RWPE2 (cell line): Measurements from ENCODE around the gene MAPKAPK2.

Experiments
- ATAC-seq: fragments of 200-7000 bp; cut with Tn5 transposase; 3 replicates; pipeline ENCODE4 v1.9.1; 2021; ENCODE audit warnings: low read depth
- DNase-seq: peaks from one replicate; pipeline ENCODE4 v3.0.0-alpha.2; 2020; ENCODE audit warnings: low spot score
- H3K27ac ChIP-seq: fragments of 450-650 bp; 2 replicates; pipeline ENCODE4 v1.5.1; 2017; ENCODE audit warnings: mild to moderate bottlenecking; ENCODE audit not compliant: poor library complexity, severe bottlenecking
- H3K27me3 ChIP-seq: fragments of 250-450 bp; sonication (Bioruptor Pico); 2 replicates; pipeline ENCODE4 v1.5.1; 2021; ENCODE audit warnings: mild to moderate bottlenecking, moderate library complexity; ENCODE audit not compliant: insufficient read depth, poor library complexity, severe bottlenecking
- H3K36me3 ChIP-seq: fragments of 250-450 bp; sonication (Bioruptor Pico); 2 replicates; pipeline ENCODE4 v1.5.1; 2020; ENCODE audit warnings: low read depth, mild to moderate bottlenecking, moderate library complexity
- H3K4me1 ChIP-seq: fragments of 250-450 bp; sonication (Bioruptor Pico); 2 replicates; pipeline ENCODE4 v1.5.1; 2021; ENCODE audit warnings: mild to moderate bottlenecking, moderate library complexity; ENCODE audit not compliant: insufficient read depth, poor library complexity, severe bottlenecking
- H3K4me3 ChIP-seq: fragments of 250-450 bp; sonication (Bioruptor Pico); 2 replicates; pipeline ENCODE4 v1.5.1; 2021; ENCODE audit warnings: mild to moderate bottlenecking, moderate library complexity; ENCODE audit not compliant: severe bottlenecking
- H3K9me3 ChIP-seq: fragments of 250-450 bp; sonication (Bioruptor Pico); 2 replicates; pipeline ENCODE4 v1.5.1; 2021; ENCODE audit warnings: mild to moderate bottlenecking, moderate library complexity; ENCODE audit not compliant: severe bottlenecking
- TF ChIP-seq, protein P1 (sequence below): fragments of 450-650 bp; IDR thresholded peaks from one replicate; pipeline ENCODE4 v1.5.1; 2017; ENCODE audit warnings: mild to moderate bottlenecking, moderate library complexity; ENCODE audit not compliant: poor library complexity, severe bottlenecking

Gene MAPKAPK2

GRCh38 chr1:206684478-206685333 lies at the start of gene MAPKAPK2:
Gene MAPKAPK2 (plus strand): TSS chr1:206684905. CDS start chr1:206685230, 325 bp downstream.
- no peaks in the 10 kb centered on the region for H3K36me3 ChIP-seq
- H3K27me3 ChIP-seq = no peaks in the 10 kb centered on the region
- H3K9me3 ChIP-seq = no peaks in the 10 kb centered on the region
- peak; percentile 39 for ATAC-seq
- peak within 1 kb of the TSS; percentile 77 for H3K27ac ChIP-seq
- peak within 1 kb of the TSS; percentile 63 for H3K4me3 ChIP-seq
- DNase-seq = no peak
- TF ChIP-seq, protein P1, sequence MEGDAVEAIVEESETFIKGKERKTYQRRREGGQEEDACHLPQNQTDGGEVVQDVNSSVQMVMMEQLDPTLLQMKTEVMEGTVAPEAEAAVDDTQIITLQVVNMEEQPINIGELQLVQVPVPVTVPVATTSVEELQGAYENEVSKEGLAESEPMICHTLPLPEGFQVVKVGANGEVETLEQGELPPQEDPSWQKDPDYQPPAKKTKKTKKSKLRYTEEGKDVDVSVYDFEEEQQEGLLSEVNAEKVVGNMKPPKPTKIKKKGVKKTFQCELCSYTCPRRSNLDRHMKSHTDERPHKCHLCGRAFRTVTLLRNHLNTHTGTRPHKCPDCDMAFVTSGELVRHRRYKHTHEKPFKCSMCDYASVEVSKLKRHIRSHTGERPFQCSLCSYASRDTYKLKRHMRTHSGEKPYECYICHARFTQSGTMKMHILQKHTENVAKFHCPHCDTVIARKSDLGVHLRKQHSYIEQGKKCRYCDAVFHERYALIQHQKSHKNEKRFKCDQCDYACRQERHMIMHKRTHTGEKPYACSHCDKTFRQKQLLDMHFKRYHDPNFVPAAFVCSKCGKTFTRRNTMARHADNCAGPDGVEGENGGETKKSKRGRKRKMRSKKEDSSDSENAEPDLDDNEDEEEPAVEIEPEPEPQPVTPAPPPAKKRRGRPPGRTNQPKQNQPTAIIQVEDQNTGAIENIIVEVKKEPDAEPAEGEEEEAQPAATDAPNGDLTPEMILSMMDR = no peak
- peaks cover 18% of the 10 kb centered on the region for H3K4me1 ChIP-seq

- H3K4me1 ChIP-seq = peaks cover 24% of the 10 kb centered on the region
Observed at GRCh38 chr1:206635080-206635977, 49.4 kb upstream of the MAPKAPK2 start, which contains the start of gene DYRK3. Gene DYRK3 (plus strand): TSS chr1:206635536. CDS start chr1:206635704, 168 bp downstream.

DNA sequence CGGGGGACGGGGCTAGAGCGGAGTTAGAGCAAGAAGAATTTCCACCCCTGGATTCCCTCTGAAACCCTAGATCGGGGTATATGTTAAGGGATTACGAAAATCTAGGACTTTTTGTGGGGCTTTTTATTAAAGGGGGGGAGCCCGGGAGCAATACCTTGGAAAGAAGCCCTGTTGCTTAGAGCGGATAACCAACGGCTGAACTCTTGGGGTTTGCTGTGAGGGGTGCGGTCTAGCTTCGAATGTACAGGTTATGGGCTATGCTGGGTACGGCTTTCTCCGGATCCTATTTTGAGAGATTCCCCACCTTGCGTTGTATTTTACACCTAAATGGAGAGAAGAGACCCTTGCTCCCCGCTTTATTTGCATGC lies 48.7 kb upstream of the MAPKAPK2 start:
- Histone ChIP-seq H3K9me3 (no peaks in the 10 kb centered on the region), H3K4me1 (peaks cover 24% of the 10 kb centered on the region), H3K27ac (peak overlapping the region; percentile 62), H3K4me3 (peak overlapping the region; percentile 98), H3K36me3 (peaks cover 17% of the 10 kb centered on the region), H3K27me3 (no peaks in the 10 kb centered on the region)
- TF ChIP-seq, protein P1 = no peak
- no peak for DNase-seq
- ATAC-seq = peak; percentile 6; the same call in 2 of the 3 replicates

More at GRCh38 chr1:206635080-206635977, 49.4 kb upstream of the MAPKAPK2 start, which contains the start of gene DYRK3:
- Histone ChIP-seq H3K27me3 (no peaks in the 10 kb centered on the region), H3K27ac (peak within 1 kb of the TSS; percentile 62), H3K4me3 (peak within 1 kb of the TSS; percentile 98), H3K9me3 (no peaks in the 10 kb centered on the region), H3K36me3 (peaks cover 17% of the 10 kb centered on the region)
- DNase-seq = peak; percentile 93
- peak; percentile 79 for ATAC-seq
- TF ChIP-seq, protein P1 = no peak

DNA sequence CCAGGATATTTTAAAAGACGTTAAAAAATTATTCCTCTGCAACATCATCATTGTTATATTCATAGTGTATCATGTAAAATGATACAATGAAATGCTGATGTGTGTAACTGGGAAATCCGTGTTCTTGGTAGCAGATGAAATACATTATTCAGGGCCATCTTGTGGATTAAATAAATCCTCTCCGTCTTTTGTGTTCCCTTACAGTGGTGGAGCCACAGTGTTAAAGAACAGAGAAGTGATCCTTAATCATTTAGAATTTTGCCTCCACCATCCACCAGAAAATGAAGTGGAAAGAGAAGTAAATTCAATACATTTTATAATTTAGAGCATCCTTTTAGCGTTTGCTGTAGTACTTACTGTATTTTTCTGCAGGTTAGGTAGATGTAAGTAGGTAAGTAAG lies 48.0 kb upstream of the MAPKAPK2 start:
- TF ChIP-seq, protein P1 = no peak
- no peaks in the 10 kb centered on the region for H3K9me3 ChIP-seq
- peaks cover 21% of the 10 kb centered on the region for H3K36me3 ChIP-seq
- H3K27ac ChIP-seq = no peak overlapping the region
- H3K4me3 ChIP-seq = peak overlapping the region; percentile 98
- DNase-seq (no peak), ATAC-seq (no peak)
- H3K4me1 ChIP-seq = peaks cover 24% of the 10 kb centered on the region
- H3K27me3 ChIP-seq = no peaks in the 10 kb centered on the region
